Stimulated activated CD4-positive, alpha-beta T cell treated with anti-CD3 and anti-CD28 coated beads, Interleukin-1b, Interleukin-23, amount 100 ng/mL, for 1 hour (primary cell): ENCODE data around the gene TNNC1.

Experiments used
- DNase-seq, 2 donors: peaks; one replicate each; pipeline ENCODE4 v3.0.0-alpha.2; 2020; ENCODE audit warnings: low read depth in 2 of 2

Gene TNNC1

GRCh38 chr3:52484680-52485461 is 31.0 kb upstream of the TNNC1 start:
- no peak for DNase-seq

DNA sequence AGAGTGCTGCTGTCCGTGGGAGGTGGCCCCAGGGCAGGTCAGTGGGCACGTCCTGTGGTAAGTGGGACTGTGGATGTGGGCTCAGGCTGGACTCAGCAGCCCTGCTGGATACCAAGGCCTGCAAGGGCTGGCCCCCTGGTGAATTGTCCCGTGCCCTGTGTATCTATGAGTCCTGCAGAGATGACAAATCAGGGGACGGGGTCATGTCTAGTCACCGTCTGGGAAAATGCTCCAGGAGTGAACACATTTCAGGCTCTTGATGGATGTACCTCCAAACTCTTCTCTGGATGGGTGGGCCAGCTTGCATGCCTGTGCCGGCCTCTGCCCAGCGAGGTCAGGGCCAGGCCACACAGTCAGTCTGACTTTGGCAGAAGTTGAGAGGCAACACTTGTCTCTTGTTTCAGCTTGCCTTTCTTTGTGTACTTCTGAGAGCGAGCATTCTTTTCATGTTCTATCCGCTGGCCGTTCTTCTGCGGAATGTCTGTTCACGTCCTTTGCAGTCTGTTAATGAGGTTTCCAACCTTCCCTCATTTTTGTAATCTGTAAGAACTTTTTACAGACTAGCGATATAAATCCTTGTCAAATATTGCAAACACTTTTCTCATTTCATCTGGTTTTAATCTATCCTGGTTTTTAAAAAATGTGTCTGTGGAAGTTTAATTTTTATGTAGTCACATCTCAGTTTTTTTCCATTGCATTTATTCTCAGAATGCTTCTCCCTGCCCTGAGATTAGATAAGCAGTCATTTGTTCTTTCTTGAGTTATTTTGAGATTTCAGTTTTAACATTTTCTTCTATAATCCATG is 29.9 kb upstream of the TNNC1 start:
- no peak for DNase-seq

DNA sequence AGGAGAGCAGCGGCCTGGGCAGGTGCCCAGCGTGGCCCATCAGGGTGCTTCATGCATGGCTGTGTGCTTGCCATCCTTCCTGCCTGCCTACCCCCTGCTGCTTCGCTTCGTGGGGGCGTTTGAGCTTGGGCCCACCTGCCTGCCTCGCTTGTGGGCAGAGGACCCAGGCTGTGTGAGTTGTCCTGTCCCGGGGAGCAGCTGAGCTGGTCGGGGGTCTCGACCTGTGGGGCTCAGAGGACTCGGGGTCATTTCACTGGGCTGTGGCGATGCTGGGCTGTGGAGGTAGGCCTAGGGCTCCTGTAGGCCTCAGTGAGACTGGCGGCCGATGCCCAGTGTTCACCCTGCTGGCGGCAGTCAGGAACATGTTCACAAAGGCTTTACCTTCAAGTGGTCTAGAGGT is 29.2 kb upstream of the TNNC1 start:
- no peak for DNase-seq

DNA sequence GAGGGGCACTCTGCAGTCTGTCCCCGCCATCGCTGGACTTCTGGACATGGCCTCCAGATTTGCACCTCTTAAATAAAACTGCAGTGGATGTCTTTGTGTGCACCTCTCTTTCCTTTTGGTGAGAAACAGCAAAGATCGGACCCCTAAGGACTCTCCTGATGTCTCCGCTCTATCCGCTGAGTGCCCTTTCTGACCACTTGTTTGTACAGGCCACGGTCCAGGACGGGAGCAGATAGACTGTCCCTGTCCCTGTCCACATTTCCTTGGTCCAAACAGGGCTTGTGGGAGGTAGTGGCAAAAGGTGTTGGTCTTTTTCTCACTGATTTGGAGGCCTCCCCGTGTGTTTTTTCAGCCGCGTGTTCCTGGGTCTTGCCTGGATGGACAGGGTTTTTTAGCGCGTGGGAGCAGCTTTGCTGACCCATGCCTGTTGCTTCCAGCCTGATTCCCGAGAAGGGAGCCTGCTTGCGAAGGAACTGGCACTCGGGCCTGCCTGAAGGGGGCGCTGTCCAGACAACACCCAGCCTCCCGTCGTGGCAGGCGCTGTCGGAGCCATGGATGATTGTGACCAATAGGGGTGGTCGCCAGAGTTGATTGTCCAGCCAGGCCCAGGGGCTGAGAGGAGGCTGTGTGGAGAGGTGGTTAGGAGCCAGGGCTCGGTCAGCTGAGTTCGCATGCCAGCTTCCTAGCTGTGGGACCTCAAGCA is 28.1 kb upstream of the TNNC1 start:
- no peak for DNase-seq

DNA sequence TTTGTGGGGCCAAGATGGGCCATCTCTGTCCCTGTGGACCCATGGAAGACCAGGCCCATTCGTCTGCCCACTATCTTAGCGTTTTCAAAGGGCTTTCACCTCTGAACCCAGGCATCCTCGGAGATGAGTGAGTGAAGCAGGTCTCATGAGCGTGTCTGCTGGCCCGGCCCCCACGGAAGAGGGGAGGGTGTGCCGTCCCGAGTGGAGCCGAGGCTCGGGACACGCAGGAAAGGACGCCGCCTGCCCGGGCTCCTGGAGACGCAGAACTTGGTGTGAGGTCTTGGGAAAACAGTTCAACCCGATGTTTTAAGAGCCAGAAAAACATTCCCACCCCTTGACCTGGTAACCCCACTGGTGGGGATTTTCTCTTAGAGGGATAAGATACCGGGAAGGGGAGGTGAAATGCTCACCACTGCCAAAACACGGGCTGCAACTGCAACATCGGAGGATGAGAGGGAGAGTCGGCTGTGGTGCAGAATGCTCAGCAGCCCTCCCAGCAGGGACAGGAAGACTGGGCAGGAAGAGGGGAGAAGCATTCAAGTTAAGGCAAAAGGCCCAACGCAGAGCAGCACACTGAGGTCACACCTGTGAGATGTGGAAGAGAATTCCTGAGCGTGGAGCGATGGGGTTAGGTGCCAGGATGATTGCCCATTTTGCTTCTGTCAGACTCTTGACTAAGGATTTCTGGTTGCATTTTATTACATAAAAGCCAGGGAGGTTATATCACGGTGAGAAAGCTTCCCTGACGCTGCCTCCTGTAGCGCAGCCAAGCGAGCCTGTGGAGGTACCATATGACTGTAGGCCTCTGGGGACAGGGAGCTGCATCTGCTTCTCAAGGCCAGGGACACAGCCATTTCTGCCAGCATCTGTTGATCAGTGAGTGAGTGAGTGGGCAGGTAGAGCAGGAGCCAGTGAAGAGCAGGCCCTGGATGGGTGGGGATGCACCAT is 27.2 kb upstream of the TNNC1 start:
- no peak for DNase-seq

DNA sequence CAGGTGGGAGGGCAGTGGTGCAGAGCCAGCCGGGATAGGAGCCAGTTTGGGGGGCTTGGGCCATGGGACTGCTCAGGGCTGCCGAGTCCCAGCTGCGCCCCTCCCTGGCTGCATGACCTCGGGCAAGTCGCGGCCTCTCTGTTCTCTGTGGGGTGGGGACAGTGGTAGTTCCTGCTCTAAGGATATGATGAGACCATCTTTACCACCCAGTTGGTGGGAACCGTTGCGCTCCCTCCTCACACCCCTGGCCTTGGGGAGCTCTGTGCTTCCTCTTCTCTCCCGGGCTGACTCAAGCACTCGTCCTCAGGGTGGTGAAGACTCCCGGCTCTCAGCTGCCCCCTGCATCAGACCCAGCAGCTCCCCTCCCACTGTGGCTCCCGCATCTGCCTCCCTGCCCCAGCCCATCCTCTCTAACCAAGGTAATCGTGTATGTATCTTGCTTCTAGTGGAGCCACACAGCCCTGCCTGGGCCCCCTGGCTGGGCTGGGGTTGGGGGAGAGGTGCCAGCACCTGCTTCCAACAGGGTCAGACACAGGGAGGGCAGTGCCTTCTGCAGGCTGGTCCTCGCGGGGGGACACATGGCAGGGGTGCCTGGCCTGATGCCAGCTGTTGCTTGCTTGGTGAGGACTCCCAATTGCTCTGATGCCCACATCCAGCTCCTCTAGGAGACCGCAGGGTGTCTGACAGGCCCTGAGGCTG is 26.2 kb upstream of the TNNC1 start:
- no peak for DNase-seq

DNA sequence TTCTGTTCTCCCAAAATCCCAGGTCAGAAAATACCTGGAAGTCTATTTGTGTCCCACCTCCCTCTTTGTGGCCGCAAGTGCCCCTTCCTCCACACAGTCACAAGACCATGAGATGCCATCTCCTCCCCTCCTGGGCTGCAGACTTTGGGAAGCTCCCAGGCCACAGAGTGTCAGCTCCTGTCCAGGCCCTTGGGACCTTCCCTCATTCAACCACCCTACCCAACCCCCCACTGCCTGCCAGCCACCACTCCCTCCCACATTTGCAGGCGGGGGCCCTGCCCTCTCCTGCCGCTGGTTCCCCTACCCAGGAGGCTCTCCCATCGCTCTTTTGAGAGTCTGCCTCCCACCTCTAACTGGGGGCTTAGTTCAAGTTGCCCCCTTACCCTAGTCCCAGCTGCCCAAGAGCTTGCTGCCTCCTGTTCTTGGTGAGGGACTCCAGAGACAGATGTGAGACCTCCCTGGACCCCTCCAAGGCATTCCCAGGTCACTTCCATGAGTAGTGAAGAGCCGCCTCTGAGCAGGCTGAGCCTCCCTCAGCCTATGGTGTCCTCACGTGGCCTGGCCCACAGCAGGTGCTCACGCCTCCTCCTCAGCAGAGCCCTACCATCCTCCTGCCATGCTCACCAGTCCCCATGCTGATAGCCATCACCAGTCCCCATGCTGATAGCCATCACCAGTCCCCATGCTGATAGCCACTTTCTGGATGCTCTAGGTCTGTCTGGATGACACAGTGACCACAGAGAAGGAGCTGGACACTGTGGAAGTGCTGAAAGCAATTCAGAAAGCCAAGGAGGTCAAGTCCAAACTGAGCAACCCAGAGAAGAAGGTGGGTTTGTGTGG is 25.4 kb upstream of the TNNC1 start:
- no peak for DNase-seq

DNA sequence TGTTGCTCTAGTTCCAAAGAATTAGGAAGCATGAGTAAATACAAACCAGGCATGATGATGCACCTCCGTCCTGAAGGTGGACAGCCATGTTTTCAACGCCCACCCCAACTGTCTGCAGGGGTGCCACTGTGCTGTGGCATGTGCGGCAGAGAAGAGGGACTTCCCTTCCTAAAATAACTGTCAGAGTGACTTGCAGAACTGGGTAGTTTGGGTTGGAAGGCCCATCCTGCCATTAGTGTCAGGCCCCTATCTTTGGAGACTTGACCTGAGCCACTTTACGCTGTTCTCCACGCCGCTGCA is 23.9 kb upstream of the TNNC1 start:
- no peak for DNase-seq

DNA sequence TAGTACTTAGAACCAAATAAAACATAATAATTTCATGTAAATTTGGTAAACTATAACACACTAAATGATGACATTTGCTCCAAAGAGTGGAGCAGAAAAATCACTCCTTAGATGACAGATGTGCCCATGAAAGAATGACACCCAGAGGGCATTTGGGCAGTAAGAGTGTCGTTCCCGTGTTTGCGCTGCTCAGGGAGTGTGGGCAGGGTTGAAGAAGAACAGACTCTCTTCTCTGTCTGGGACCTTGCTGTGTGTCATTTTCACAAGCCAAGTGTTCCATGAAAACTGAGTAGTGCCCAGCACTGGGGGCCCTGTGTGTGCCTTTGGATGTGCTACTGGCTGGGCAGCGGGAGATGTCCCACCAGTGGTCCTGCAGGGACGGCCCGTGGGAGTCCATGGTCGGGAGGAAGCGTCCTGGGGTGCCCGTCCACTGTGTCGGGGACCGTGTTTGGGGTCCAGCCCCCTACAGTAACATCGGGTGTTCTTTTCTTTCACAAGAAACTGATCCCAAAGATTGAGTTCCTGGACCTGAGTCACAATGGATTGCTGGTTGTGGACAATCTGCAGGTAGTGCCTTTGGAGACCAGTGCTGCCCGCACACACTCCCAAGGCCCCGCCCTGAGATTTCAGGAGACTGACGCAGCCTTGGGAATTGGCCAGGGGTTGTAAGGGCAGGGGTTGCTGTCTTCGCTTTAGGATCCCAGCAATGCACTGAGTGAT is 23.4 kb upstream of the TNNC1 start:
- no peak for DNase-seq

DNA sequence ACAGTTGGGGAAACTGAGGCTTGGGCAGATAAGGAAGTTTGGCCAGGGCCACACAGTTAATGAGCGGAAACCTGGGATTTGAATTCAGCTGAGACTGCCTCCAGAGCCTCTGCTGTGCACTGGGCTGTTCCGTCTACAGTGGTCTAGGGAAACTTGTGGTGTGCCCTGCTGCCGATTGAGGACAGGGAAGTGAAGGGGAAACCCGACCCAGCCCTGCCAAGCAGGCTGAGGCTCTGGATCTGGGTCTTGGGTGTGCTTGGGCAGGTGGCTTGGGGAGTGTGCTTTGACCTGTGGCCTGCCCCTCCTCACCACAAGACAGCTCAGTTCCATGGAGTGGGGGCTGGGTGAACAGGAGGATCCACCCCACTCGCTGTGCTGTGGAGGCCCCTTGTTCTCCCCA is 19.2 kb upstream of the TNNC1 start:
- no peak for DNase-seq

DNA sequence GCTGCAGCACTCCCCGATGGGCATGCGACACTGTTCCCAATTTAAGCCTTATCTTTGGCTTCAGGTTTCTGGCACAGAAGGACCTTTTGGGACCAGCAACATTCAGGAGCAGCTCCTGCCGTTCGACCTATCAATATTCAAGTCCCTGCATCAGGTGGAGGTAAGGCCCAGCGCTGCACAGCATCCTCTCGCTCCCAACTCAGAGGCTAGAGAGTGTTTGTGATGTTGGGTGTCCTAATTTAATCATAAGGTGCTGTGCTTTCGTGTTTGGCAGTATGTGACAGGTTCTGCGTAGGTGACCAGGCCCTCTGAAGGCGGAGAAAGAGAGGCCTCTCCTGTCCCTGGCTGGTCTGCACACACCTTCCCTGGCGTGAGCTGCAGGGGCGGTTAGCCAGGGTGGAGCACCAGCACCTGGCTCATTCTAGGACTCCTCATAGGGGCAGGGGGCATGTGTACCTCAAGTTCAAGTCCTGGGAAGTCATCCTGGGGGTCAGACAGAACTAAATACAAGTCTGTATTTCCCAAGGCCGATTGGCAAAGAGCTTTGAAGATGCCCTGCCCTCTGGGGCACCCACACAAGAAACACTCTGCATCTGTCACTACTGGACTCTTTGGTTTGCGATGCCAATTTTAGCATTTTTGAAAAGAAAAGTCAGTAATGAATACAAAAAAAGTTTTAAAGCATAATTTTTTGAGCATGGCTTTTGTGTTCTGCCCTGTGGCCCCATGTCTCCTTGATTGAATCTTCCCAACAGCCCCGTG is 18.6 kb upstream of the TNNC1 start:
- no peak for DNase-seq

- no peak for DNase-seq
These were observed 17.8 kb upstream of the TNNC1 start for GRCh38 chr3:52471371-52472238.

DNA sequence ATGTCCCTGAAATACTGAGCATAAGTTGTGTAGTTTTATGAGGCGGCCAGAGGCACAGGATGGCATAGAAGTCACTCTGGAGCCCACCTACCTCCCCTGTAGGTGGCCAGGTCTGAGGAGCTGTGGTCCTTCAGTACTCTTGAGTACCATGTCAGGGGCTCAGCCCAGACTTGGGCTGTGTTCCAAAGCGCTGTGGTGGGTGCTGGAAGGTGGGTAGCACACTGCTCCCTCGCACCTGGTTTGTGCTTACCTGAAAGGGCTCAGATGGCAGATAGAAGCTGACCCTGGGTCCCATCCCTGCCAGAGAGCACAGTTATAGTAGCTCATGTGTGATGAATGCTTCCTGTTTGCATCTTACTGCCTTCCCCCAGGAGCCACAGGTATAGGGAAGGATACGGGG is 17.1 kb upstream of the TNNC1 start:
- no peak for DNase-seq

- no peak for DNase-seq
These were observed 15.2 kb upstream of the TNNC1 start for GRCh38 chr3:52469001-52469400.

DNA sequence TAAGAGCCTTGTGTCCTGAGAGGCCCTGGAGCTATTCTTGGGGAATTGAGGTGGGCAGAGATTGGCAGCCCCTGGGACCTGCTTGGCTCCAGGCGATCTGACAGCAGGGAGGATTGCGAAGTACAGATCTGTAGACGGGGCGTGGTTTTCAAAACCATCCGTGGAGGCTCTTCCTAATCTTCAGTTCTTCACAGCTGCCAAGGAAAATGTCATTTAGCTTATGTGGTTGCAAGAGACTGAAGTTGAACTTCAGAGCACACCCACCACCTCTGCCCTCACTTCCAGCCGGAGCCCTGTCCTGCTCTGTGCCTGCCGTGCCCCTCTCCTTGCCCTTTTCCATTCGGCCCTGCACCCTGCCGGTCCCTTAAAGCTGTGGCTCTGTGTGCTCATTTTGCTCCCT is 14.5 kb upstream of the TNNC1 start:
- no peak for DNase-seq

- DNase-seq: no peak
These were observed 9.6 kb upstream of the TNNC1 start for GRCh38 chr3:52463416-52463815.

- no peak for DNase-seq
These were observed 8.0 kb upstream of the TNNC1 start for GRCh38 chr3:52461874-52462273.
